CD4-positive, alpha-beta T cell treated with Interleukin-15 for 4 hours (primary cell): ENCODE measurements around the gene EIF2AK2.
"Not testable (repeated sequence)": the region's sequence is repeated elsewhere in the genome, so short reads cannot be mapped to it uniquely, and the experiment has no call there.

Experiments
- DNase-seq: peaks from one replicate; pipeline ENCODE4 v3.0.0-alpha.2; 2020; ENCODE audit warnings: low spot score

Gene EIF2AK2

DNA sequence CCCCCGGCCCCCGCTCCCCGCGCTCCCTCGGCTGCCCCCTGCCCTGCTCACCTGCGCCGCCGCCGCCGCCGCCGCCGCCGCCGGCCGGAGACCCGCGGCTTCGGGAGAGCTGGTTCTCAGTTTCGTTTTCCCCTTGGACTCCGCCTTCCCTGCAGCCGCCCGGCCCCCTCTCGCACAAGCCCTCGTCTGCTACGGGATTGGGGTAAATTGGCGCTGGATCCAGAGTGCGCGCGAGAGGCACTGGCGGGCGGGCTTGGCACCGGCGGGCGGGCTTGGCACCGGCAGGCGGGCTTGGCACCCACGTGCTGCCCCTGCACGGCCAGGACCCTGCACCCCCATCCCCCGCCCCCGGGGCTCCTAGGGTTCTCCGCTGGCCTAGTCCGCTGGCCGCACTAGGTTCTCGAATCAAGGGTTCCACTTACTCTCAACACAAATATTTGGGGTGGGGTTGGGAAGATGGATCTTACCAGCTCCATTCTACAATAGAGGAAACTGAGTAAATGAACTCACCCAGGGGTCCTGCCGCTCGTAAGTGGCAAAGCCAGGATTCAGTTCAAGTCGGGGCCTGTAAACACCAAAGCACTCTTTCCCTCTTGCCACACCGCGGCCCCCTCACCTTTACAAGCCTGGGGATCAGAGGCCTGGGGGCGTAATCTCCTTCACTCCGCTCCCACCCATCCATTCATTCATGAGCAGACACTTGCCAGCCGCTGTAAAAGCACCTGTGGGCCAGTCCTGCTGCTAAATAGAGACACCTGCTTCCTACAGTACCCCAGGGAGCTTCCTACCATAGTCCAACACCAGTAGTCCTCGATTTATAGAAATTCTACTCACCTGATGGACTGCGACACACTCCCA, at the start of gene EIF2AK2:
EIF2AK2 (minus strand) TSS at position 124 of the 858 bp plus-strand sequence. CDS start 9,174 bp downstream, outside the sequence.
- DNase-seq = peak; percentile 79

DNA sequence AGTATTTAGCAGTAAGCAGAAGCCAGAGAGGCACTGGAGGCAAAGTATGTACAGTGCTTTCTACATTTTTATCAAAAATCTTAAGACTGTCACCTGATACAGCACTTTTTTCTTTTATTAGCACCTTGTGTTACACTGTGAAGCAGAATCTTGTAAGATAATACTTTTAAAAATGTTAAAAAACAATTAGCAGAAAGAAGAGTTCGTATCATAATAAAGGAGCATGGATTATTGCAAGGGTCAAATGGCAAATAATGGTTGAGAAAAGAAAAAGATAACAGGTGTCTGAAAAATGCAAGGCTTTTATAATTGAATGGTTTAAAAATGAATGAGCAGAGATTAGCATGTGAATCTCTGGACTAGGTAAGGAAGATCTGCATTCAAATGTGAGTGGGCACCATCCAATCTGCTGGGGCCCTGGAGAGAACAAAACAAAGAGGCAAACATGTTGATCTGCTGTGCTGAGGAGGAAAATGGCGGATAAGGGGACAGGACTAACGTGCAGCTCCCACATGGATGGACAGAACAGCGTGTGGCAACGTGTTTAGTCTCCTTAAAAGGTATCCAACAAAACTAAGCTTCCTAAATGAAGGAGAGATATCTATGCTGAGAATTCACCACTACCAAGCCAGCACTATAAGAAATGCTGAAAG, 49.0 kb upstream of the EIF2AK2 start:
- no peak for DNase-seq

DNA sequence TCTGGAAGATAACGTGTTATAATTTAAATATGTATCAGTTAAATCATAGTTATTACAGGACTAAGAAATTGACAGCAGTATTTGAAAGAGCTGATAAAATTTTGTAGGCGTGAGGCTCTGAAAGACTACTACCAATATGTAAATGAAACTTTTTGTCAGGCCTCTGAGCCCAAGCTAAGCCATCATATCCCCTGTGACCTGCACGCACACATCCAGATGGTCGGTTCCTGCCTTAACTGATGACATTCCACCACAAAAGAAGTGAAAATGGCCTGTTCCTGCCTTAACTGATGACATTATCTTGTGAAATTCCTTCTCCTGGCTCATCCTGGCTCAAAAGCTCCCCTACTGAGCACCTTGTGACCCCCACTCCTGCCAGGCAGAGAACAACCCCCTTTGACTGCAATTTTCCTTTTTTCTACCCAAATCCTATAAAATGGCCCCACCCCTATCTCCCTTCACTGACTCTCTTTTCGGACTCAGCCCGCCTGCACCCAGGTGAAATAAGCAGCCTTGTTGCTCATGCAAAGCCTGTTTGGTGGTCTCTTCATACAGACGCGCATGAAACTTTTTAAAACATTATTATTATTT, 48.4 kb upstream of the EIF2AK2 start:
- not testable (repeated sequence) for DNase-seq

GRCh38 chr2:37203708-37204107, 46.9 kb upstream of the EIF2AK2 start:
- no peak for DNase-seq

DNA sequence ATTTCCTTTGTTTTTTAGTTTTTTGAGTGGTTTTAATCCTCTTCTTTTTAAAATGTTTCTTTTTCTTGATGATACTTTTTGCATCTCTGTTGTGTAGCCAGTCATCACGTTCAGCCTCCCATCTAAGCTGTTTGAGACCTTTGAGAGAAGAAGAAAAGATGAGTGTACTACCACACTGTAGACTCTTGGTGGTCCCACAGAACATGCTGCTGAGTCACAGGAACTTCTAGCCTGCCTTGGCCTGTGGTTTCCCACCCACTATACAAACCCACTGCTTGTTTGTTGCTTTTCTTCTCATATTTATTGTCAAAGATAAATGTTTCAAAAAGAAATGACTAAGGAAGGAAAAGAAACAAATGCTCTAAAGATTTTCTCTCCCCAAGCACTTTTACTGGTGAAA, 45.0 kb upstream of the EIF2AK2 start:
- peak; percentile 48 for DNase-seq

DNA sequence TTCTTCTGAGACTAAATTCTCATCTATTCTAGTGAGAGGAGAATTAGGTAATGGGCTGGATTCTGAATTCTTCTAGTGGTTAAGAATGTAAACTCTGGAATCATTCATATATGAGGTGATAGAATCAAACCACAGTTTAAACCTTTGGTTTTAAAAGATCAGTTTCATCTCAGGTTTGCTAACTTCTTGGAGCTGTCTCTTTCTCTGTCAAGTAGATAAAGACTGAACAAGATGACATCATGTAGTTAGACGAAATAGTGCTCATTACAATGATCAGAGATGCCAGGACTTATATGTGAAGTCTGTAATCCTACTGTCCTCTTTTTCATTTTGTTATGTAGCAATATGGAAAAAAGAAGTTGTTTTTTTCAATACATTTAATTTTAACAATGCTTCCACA, 44.4 kb upstream of the EIF2AK2 start:
- no peak for DNase-seq

DNA sequence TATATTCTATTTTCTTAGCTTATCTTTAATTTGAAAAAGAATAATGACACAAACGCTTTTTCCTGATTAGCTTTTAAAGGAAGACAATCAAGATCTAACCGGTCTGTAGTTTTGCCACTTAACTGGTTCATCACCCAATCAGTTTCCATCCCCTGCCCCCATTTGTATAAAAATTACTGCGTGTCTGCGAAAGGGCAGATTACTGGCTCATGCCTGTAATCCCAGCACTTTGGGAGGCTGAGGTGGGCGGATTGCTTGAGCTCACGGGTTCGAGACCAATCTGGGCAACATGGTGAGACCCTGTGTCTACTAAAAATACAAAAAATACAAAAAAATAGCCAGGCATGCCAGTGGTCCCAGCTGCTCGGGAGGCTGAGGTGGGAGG, 41.9 kb upstream of the EIF2AK2 start:
- DNase-seq = no peak

GRCh38 chr2:37196320-37197195, 39.8 kb upstream of the EIF2AK2 start, which contains the start of gene CEBPZOS:
Gene CEBPZOS, plus strand, starts transcription at chr2:37196496. Its CDS starts 3,209 bp downstream, at chr2:37199705.
- DNase-seq = peak; percentile 91

GRCh38 chr2:37195862-37196319, 39.1 kb upstream of the EIF2AK2 start:
- not testable (repeated sequence) for DNase-seq

GRCh38 chr2:37192551-37192950, 35.8 kb upstream of the EIF2AK2 start:
- DNase-seq = no peak

DNA sequence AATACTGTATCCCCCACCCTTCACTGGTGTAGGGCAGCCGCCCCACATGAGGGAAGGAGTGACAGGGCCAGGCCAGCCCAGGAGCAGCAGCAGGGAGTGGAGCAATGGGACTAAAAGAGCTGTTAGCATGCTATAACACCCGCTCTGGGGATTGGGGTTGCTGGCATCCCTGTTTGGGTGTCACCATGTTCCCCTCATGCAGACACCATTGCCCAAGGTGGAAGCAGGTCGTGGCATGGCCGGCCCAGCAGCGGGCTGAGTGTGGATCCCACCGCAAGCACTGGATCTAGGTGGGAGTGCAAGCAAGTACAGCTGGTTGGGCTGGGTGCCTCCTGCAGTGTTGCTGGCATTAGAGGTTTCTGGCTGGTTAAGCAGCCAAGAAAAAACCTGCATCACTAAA, 35.0 kb upstream of the EIF2AK2 start:
- DNase-seq = no peak

DNA sequence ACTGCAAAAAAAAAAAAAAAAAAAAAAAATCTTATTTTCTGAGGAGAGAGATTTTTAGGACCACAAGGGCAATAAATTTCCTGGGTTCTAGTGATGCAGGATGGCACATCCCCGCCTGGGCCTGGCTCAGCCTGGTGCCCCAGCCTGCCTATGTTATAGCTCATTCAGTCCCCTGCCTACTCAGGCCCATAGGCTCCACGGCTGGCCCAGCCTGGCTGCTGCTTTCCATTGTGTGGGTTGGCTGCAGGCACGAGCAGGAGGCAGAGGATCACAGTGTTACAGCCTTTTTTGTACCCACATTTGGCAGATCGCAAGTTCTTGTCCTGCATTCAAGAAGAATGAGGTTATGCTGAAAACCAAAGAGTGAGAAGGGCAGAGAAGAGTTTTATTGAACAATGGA, 34.5 kb upstream of the EIF2AK2 start:
- DNase-seq = no peak

GRCh38 chr2:37190290-37190689, 33.5 kb upstream of the EIF2AK2 start:
- no peak for DNase-seq

DNA sequence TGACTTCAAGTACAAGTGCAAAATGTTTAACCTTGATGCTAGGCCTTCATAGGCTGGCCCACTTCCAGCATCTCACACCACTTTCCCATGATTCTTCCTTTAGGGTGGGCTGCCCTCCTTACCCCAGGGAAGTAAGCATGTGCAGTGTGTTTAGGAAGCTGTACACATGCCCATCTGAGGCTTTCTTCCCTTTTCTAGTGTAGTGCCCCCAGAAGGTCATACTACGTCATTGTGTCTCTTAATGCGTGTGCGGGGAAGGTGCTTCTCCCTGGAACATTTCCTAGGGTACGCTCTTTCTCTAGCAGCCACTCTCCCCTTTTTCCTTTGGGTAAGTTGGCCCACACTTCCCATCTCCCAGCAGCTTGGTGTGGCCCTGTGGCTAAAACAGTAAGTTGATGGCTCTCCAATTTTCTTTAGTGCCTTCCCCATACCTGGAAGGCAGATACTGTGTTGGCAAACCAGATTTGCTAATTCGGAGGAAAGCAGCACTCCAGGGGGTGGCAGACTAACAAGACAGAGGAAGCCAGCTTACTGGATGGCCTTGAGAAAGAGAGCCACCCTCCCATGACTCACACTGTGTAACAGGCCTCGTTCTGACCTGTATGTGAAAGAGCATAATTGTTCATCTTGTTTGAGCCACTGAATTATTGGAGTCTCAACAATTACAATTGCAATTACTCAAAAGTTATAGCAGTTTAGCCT, 32.8 kb upstream of the EIF2AK2 start:
- DNase-seq = no peak

DNA sequence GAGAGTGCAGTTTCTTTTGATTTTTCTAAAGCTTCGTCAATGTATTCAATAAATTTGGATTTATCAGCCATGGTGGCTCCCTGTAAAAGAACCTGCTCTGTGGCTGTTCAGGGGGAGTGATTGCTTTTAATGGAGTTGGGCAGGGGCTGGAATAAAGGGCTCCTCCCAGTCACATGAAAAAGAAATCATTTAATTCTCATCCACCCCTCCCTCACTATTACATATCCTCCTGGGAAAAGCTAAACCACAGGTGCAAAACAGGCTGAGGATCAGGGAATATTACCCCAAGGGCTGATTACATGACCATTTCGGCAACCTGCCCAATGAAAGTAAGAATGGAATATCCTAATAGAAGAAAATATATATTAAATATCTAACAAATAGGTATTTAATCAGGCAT, 31.8 kb upstream of the EIF2AK2 start, which contains the start of gene SULT6B1:
SULT6B1 (minus strand) TSS at position 101 of the 400 bp plus-strand sequence; CDS start at position 71, 30 bp downstream.
- DNase-seq = no peak

DNA sequence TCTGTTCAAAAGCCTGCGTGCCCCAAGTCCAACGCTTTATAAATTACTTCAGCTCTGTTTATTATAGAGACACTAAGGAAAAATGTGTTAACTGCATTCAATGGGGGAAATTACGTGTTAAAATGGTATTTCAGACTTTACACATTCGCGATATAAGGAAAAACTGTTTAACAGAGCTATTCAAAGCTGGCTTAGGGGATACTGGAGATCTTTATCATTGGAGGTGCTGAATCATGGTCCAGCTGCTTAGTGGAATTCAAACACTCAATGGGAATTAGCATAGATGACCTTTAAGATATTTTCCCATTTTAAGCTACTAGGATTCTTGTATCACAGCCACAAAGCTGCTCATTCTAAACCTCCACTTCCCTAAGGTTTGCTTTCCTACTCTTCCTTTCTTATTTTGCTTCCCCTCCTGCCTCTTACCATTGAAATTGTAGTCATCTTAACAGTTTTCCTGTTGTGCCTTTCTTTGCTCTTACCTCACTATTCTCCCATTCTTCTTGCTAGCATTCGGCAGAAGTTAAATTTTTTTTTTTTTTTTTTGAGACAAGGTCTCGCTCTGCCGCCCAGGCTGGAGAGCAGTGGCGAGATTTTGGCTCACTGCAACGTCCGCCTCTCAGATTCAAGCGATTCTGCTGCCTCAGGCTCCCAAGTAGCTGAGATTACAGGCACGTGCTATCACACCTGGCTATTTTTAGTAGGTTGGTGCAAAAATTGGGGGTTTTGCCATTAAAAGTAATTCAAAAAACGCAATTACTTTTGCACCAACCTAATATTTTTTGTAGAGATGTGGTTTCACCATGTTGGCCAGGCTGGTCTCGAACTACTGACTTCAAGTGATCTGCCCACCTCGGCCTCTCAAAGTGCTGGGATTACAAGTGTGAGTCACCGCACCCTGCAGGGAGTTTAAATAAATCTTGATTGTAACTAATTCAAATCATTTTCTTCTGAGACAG, 25.2 kb upstream of the EIF2AK2 start:
- DNase-seq = no peak

GRCh38 chr2:37180640-37181039, 23.9 kb upstream of the EIF2AK2 start:
- no peak for DNase-seq

- DNase-seq = no peak
Measured at GRCh38 chr2:37180006-37180639, 23.3 kb upstream of the EIF2AK2 start.

- no peak for DNase-seq
Measured at GRCh38 chr2:37173741-37174140, 17.0 kb upstream of the EIF2AK2 start.

GRCh38 chr2:37171624-37171950, 14.8 kb upstream of the EIF2AK2 start:
- no peak for DNase-seq
